NCI-H146 treated with DMSO at 0.1 percent for 48 hours (cell line): Measurements from ENCODE around the gene MYO18A.

ENCODE experiments used
- DNase-seq: peaks from one replicate; lab custom pipeline; 2025; ENCODE audit not compliant: unreplicated experiment; lab: John Stamatoyannopoulos, UW

The MYO18A gene

GRCh38 chr17:29127840-29128239, 52.4 kb downstream of the MYO18A start:
- DNase-seq = no peak

- no peak for DNase-seq
Measured at GRCh38 chr17:29126268-29126930, 53.8 kb downstream of the MYO18A start.

- no peak for DNase-seq
Measured at GRCh38 chr17:29125651-29126050, 54.5 kb downstream of the MYO18A start.

- no peak for DNase-seq
Measured at GRCh38 chr17:29124925-29125273, 55.3 kb downstream of the MYO18A start.

GRCh38 chr17:29124135-29124924, 55.9 kb downstream of the MYO18A start:
- DNase-seq = peak; percentile 30

GRCh38 chr17:29123111-29123510, 57.1 kb downstream of the MYO18A start:
- no peak for DNase-seq

GRCh38 chr17:29121442-29121841, 58.8 kb downstream of the MYO18A start:
- DNase-seq = no peak

GRCh38 chr17:29120433-29120832, 59.8 kb downstream of the MYO18A start:
- DNase-seq = no peak

GRCh38 chr17:29119265-29119664, 60.9 kb downstream of the MYO18A start:
- no peak for DNase-seq

- DNase-seq = peak; percentile 15
Measured at GRCh38 chr17:29116804-29117753, 63.1 kb downstream of the MYO18A start.

GRCh38 chr17:29115961-29116803, 64.0 kb downstream of the MYO18A start:
- DNase-seq = peak; percentile 60

- DNase-seq = no peak
Measured at GRCh38 chr17:29115435-29115834, 64.8 kb downstream of the MYO18A start.

GRCh38 chr17:29114141-29114540, 66.1 kb downstream of the MYO18A start:
- DNase-seq = no peak

GRCh38 chr17:29113334-29113733, 66.9 kb downstream of the MYO18A start:
- no peak for DNase-seq

- DNase-seq = no peak
Measured at GRCh38 chr17:29112771-29113295, 67.4 kb downstream of the MYO18A start.

- peak; percentile 20 for DNase-seq
Measured at GRCh38 chr17:29111816-29112499, 68.2 kb downstream of the MYO18A start.

GRCh38 chr17:29110372-29110757, 69.8 kb downstream of the MYO18A start:
- DNase-seq = no peak

- DNase-seq = no peak
Measured at GRCh38 chr17:29109477-29110371, 70.5 kb downstream of the MYO18A start.
